Retinal pigment epithelial cell (primary cell): ENCODE measurements around the gene SMARCC1.

Experiments
- DNase-seq: peaks from one replicate; pipeline ENCODE4 v3.0.0-alpha.2; 2010; ENCODE audit warnings: low read depth
- H3K4me3 ChIP-seq: 2 replicates; pipeline ENCODE4 v1.5.1; 2011; ENCODE audit warnings: mild to moderate bottlenecking, low read length, control low read depth, moderate library complexity
- TF ChIP-seq, protein P1 (sequence below): conservative IDR thresholded peaks from 2 replicates; pipeline ENCODE4 v1.5.1; 2011; ENCODE audit warnings: low read depth, low read length, control low read depth, inconsistent platforms

The SMARCC1 gene

GRCh38 chr3:47715928-47716327 lies 65.8 kb downstream of the SMARCC1 start:
- H3K4me3 ChIP-seq = no peak overlapping the region
- DNase-seq = peak; percentile 34
- TF ChIP-seq, protein P1, sequence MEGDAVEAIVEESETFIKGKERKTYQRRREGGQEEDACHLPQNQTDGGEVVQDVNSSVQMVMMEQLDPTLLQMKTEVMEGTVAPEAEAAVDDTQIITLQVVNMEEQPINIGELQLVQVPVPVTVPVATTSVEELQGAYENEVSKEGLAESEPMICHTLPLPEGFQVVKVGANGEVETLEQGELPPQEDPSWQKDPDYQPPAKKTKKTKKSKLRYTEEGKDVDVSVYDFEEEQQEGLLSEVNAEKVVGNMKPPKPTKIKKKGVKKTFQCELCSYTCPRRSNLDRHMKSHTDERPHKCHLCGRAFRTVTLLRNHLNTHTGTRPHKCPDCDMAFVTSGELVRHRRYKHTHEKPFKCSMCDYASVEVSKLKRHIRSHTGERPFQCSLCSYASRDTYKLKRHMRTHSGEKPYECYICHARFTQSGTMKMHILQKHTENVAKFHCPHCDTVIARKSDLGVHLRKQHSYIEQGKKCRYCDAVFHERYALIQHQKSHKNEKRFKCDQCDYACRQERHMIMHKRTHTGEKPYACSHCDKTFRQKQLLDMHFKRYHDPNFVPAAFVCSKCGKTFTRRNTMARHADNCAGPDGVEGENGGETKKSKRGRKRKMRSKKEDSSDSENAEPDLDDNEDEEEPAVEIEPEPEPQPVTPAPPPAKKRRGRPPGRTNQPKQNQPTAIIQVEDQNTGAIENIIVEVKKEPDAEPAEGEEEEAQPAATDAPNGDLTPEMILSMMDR = no peak

- TF ChIP-seq, protein P1 = no peak
- no peak overlapping the region for H3K4me3 ChIP-seq
- no peak for DNase-seq
Observed at GRCh38 chr3:47714606-47715005, 67.1 kb downstream of the SMARCC1 start.

- no peak overlapping the region for H3K4me3 ChIP-seq
- TF ChIP-seq, protein P1 = no peak
- DNase-seq = no peak
Observed at GRCh38 chr3:47713655-47714054, 68.0 kb downstream of the SMARCC1 start.

GRCh38 chr3:47712398-47712797 lies 69.3 kb downstream of the SMARCC1 start:
- no peak overlapping the region for H3K4me3 ChIP-seq
- peak; percentile 70 for DNase-seq
- TF ChIP-seq, protein P1 = no peak

GRCh38 chr3:47711596-47711995 lies 70.1 kb downstream of the SMARCC1 start:
- DNase-seq = no peak
- H3K4me3 ChIP-seq = no peak overlapping the region
- TF ChIP-seq, protein P1 = no peak

DNA sequence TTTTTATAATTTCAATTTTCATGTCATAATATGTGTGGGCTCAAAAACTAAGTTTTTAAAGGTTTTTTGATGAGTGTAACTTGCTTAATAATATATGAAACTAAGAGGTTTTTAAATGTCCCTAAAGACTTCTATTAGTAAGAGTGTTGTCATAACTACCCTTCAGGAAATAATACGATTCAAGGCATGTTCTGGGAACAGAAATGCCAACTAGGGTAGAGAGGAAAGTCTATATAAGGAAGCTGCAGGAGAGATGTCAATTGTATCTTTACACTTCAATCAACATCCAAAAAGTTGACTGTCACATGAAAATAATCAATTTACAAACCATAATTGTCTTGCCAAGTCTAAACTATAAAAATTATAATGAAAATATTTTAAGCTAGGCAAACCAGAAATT lies 76.3 kb downstream of the SMARCC1 start:
- H3K4me3 ChIP-seq = no peak overlapping the region
- TF ChIP-seq, protein P1 = no peak
- no peak for DNase-seq

GRCh38 chr3:47704237-47704612 lies 77.5 kb downstream of the SMARCC1 start:
- H3K4me3 ChIP-seq = no peak overlapping the region
- DNase-seq = no peak
- TF ChIP-seq, protein P1 = no peak
